Stimulated activated CD4-positive, alpha-beta T cell treated with anti-CD3 and anti-CD28 coated beads, Interleukin-1b, Interleukin-23, amount 100 ng/mL, for 48 hours (primary cell): ENCODE results near the gene ENPP1.

Source experiments
- DNase-seq: peaks from one replicate; pipeline ENCODE4 v3.0.0-alpha.2; 2020

Gene ENPP1

GRCh38 chr6:131917763-131918649 is 110.2 kb downstream of the ENPP1 start:
- no peak for DNase-seq

- DNase-seq = no peak
Observed at GRCh38 chr6:131918650-131919355, 111.0 kb downstream of the ENPP1 start.

- no peak for DNase-seq
Observed at GRCh38 chr6:131920656-131921055, 112.8 kb downstream of the ENPP1 start.

- peak; percentile 43 for DNase-seq
Observed at GRCh38 chr6:131923356-131923755, 115.5 kb downstream of the ENPP1 start.

GRCh38 chr6:131924881-131925474 is 117.2 kb downstream of the ENPP1 start:
- DNase-seq = no peak

- DNase-seq = no peak
Observed at GRCh38 chr6:131929264-131929663, 121.4 kb downstream of the ENPP1 start.

GRCh38 chr6:131929976-131930375 is 122.2 kb downstream of the ENPP1 start:
- DNase-seq = no peak

- DNase-seq = no peak
Observed at GRCh38 chr6:131931063-131931750, 123.4 kb downstream of the ENPP1 start.

- no peak for DNase-seq
Observed at GRCh38 chr6:131936156-131936555, 128.3 kb downstream of the ENPP1 start.

GRCh38 chr6:131937226-131937625 is 129.4 kb downstream of the ENPP1 start:
- DNase-seq = no peak

- DNase-seq = no peak
Observed at GRCh38 chr6:131937703-131938631, 130.1 kb downstream of the ENPP1 start.
